K562 (cell line): ENCODE data around the gene H2BK1. TPM values are rescaled to one million over a fixed set of nuclear protein-coding genes. Genes with fewer than 3 reads are reported as not detected.

ENCODE experiments used
- CBFB ChIP-seq: sonication (generic); formaldehyde crosslinking; IDR thresholded peaks from 2 replicates; pipeline ENCODE4 v1.4.0; 2020; ENCODE audit warnings: mild to moderate bottlenecking, missing genetic modification reagents
- CEBPG ChIP-seq, 3 experiments: fragments of 200-800 bp in 1 of 3; sonication (Bioruptor generic) in 1 of 3; sonication (generic) in 1 of 3; formaldehyde crosslinking in 1 of 3; IDR thresholded peaks in 2 of 3; conservative IDR thresholded peaks in 1 of 3; 2 replicates each; pipeline versions ENCODE4 v1.6.1 to v1.8.0; 2016 to 2022; ENCODE audit warnings: missing compliant biosample characterization in 2 of 3, missing genetic modification characterization in 2 of 3, mild to moderate bottlenecking in 1 of 3, missing genetic modification reagents in 1 of 3
- CLOCK ChIP-seq: fragments of 250-450 bp; sonication (Bioruptor Pico); IDR thresholded peaks from 2 replicates; pipeline ENCODE4 v1.4.0; 2020; ENCODE audit warnings: mild to moderate bottlenecking, moderate library complexity, borderline replicate concordance
- CREB3L1 ChIP-seq: fragments of 450-650 bp; IDR thresholded peaks from 2 replicates; pipeline ENCODE4 v1.6.1; 2014; ENCODE audit warnings: low read depth, mild to moderate bottlenecking, moderate library complexity, borderline replicate concordance
- ELF4 ChIP-seq: fragments of 450-650 bp; formaldehyde crosslinking; IDR thresholded peaks from 2 replicates; pipeline ENCODE4 v1.4.0; 2022; ENCODE audit warnings: missing genetic modification characterization
- HDAC6 ChIP-seq: IDR thresholded peaks from 2 replicates; pipeline ENCODE4 v1.6.1; 2012; ENCODE audit warnings: low read depth, mild to moderate bottlenecking, control low read depth, inconsistent platforms, low read length, moderate library complexity
- HMGN3 ChIP-seq: IDR thresholded peaks from 2 replicates; pipeline ENCODE4 v1.6.1; 2011; ENCODE audit warnings: borderline replicate concordance, low read depth, mild to moderate bottlenecking, mixed read lengths, low read length; ENCODE audit not compliant: insufficient read length; ENCODE audit errors: extremely low read depth
- HNRNPL ChIP-seq: fragments of 200-400 bp; formaldehyde crosslinking; IDR thresholded peaks from 2 replicates; pipeline ENCODE4 v1.6.1; 2017; ENCODE audit warnings: low read depth, mild to moderate bottlenecking, low read length
- L3MBTL2 ChIP-seq: fragments of 450-650 bp; IDR thresholded peaks from 2 replicates; pipeline ENCODE4 v1.6.1; 2016; ENCODE audit warnings: mild to moderate bottlenecking, moderate library complexity
- MXD1 ChIP-seq: fragments of 250-450 bp; sonication (Bioruptor Pico); IDR thresholded peaks from 2 replicates; pipeline ENCODE4 v1.8.0; 2021; ENCODE audit warnings: borderline replicate concordance, mild to moderate bottlenecking, moderate library complexity; ENCODE audit not compliant: poor library complexity, severe bottlenecking
- NFRKB ChIP-seq: fragments of 450-650 bp; IDR thresholded peaks from 2 replicates; pipeline ENCODE4 v1.6.1; 2016; ENCODE audit warnings: low read depth
- OTX1 ChIP-seq: fragments of 450-650 bp; formaldehyde crosslinking; IDR thresholded peaks from 2 replicates; pipeline ENCODE4 v1.4.0; 2022; ENCODE audit warnings: mild to moderate bottlenecking
- SP1 ChIP-seq: sonication (generic); formaldehyde crosslinking; IDR thresholded peaks from 2 replicates; pipeline ENCODE4 v1.8.1; 2022; ENCODE audit warnings: mild to moderate bottlenecking, missing genetic modification reagents
- SP2 ChIP-seq: IDR thresholded peaks from 2 replicates; pipeline ENCODE4 v1.6.1; 2011; ENCODE audit warnings: mild to moderate bottlenecking, low read depth, low read length, moderate library complexity; ENCODE audit not compliant: poor library complexity, severe bottlenecking; ENCODE audit errors: extremely low read depth
- TSHZ1 ChIP-seq: fragments of 250-450 bp; sonication (Bioruptor Pico); IDR thresholded peaks from 2 replicates; pipeline ENCODE4 v1.4.0; 2020; ENCODE audit warnings: mild to moderate bottlenecking, moderate library complexity
- ZBTB26 ChIP-seq: fragments of 450-650 bp; formaldehyde crosslinking; IDR thresholded peaks from 2 replicates; pipeline ENCODE4 v1.4.0; 2022; ENCODE audit warnings: missing genetic modification characterization
- ZNF24 ChIP-seq: fragments of 450-650 bp; IDR thresholded peaks from 2 replicates; pipeline ENCODE4 v1.6.1; 2016
- polyA plus RNA-seq, 8 experiments: library from polyadenylated mRNA; depleted of rRNA in 4 of 8; stranded (reverse) in 5 of 8; unstranded in 3 of 8; fragments of >200 nt; fragmentation: Nextera tagmentation in 2 of 8; fragmentation: Illumina TruSeq in 1 of 8; extraction: Ambion mirVana in 2 of 8; extraction: Trizol in 1 of 8; gene quantifications; 2 replicates each; pipeline versions ENCODE4 v1.2.1 to v1.2.3, GENCODE V29; 2011 to 2014; ENCODE audit warnings: inconsistent platforms in 1 of 8, missing spikeins in 1 of 8
- total RNA-seq, 7 experiments: library from RNA; depleted of rRNA in 6 of 7; stranded (reverse); fragments of >200 nt in 6 of 7; fragmentation: Illumina TruSeq in 2 of 7; extraction: Trizol in 2 of 7; gene quantifications; 2 replicates each; pipeline versions ENCODE4 v1.2.1 to v1.2.3, GENCODE V29; 2011 to 2021; ENCODE audit warnings: low replicate concordance in 1 of 7

The H2BK1 gene
- total and polyA plus RNA-seq, 9 of the 15 experiments (the other 6 are each of a cell fraction or from before 2014, with no cell fraction given): not detected

- no peak for TF ChIP-seq ELF4 (CRISPR knock-in tag)
- no peak for TF ChIP-seq TSHZ1 (CRISPR knock-in tag)
- TF ChIP-seq HDAC6: no peak
- TF ChIP-seq ZBTB26: no peak
- no peak for TF ChIP-seq HMGN3
- peak; percentile 83 for TF ChIP-seq OTX1
- TF ChIP-seq MXD1: no peak
- TF ChIP-seq SP2: no peak
- TF ChIP-seq CREB3L1: no peak; the same call in 1 of the 2 replicates
- no peak for TF ChIP-seq NFRKB
- TF ChIP-seq CEBPG (CRISPR knock-in tag; IDR thresholded peaks at IDR 0.05): no peak
- no peak for TF ChIP-seq CEBPG (tag; conservative IDR thresholded peaks at IDR 0.05 in 1 of 2, IDR thresholded peaks at IDR 0.05 in 1 of 2)
- peak; percentile 27; the same call in 1 of the 2 replicates for TF ChIP-seq ZNF24
- no peak for TF ChIP-seq SP1
- no peak for TF ChIP-seq CBFB (CRISPR knock-in tag)
- TF ChIP-seq CLOCK (CRISPR knock-in tag): no peak
- TF ChIP-seq L3MBTL2: 0 out of 2 replicates have a peak, but pooled peaks have one; percentile 60
- no peak for TF ChIP-seq HNRNPL
Measured at GRCh38 chr7:151248346-151249033, 38.2 kb upstream of the H2BK1 start, which contains the start of gene SMARCD3 (continued).
